GM12878 (cell line): ENCODE results near the gene TCF4. TPM values are rescaled to one million over a fixed set of nuclear protein-coding genes. Genes with fewer than 3 reads are reported as not detected.

Experiments
- ATAC-seq: fragments of 200-7000 bp; cut with Tn5 transposase; 3 replicates; pipeline ENCODE4 v1.9.1; 2020; ENCODE audit warnings: mild to moderate bottlenecking, moderate library complexity
- BruUV-seq: library from RNA; stranded (reverse); fragments of 400-500 nt; replicated peaks from 2 replicates; lab custom pipeline; 2021; lab: Mats Ljungman, UMichigan
- CTCF ChIA-PET: fragments of 300-600 bp; sonication (Branson Sonifier 250); formaldehyde crosslinking; extraction: SDS; loops from one replicate; lab custom pipeline; 2021; ENCODE audit warnings: inconsistent platforms; lab: Yijun Ruan, JAX
- POLR2A ChIA-PET: fragments of 350-600 bp; formaldehyde crosslinking; extraction: SDS; loops from one replicate; lab custom pipeline; 2021; ENCODE audit warnings: inconsistent platforms; lab: Charles Lee
- RAD21 ChIA-PET: fragments of 300-600 bp; sonication (Branson Sonifier 250); formaldehyde crosslinking; loops from one replicate; lab custom pipeline; 2023; ENCODE audit warnings: antibody characterized with exemption; ENCODE audit not compliant: unreplicated experiment; lab: Charles Lee
- SMC1A ChIA-PET: fragments of 300-600 bp; sonication (Branson Sonifier 250); formaldehyde crosslinking; loops from one replicate; lab custom pipeline; 2023; ENCODE audit not compliant: unreplicated experiment, uncharacterized antibody; lab: Charles Lee
- DNase-seq: peaks from one replicate; pipeline ENCODE4 v3.0.0-alpha.2; 2011; ENCODE audit warnings: low read depth, low spot score
- FAIRE-seq: peaks from 3 replicates; lab custom pipeline; 2011; peaks lifted over from hg19 to GRCh38; lab: Jason Lieb, UNC
- H2AFZ ChIP-seq: 2 replicates; pipeline ENCODE4 v1.6.0; 2011; ENCODE audit warnings: low read depth, low read length, control low read depth; ENCODE audit not compliant: control insufficient read depth
- H3K27ac ChIP-seq: 2 replicates; pipeline ENCODE4 v1.5.1; 2011; ENCODE audit warnings: control low read depth; ENCODE audit not compliant: control insufficient read depth, insufficient read depth
- H3K27me3 ChIP-seq, 2 experiments: replicated peaks in 1 of 2; 2 replicates each; pipeline versions ENCODE4 v1.6.0 to v1.6.1; 2011; ENCODE audit warnings: low read length in 1 of 2; ENCODE audit not compliant: control insufficient read depth in 2 of 2, insufficient read depth in 2 of 2
- H3K36me3 ChIP-seq, 2 experiments: 2 replicates each; pipeline ENCODE4 v1.5.1; 2011; ENCODE audit warnings: low read length in 1 of 2; ENCODE audit not compliant: control insufficient read depth in 2 of 2, insufficient read depth in 2 of 2
- H3K4me1 ChIP-seq: 2 replicates; pipeline ENCODE4 v1.6.1; 2011; ENCODE audit warnings: mild to moderate bottlenecking, low read length, moderate library complexity, mixed read lengths; ENCODE audit not compliant: control insufficient read depth, insufficient read depth
- H3K4me2 ChIP-seq: 2 replicates; pipeline ENCODE4 v1.6.0; 2011; ENCODE audit warnings: control low read depth; ENCODE audit not compliant: control insufficient read depth, insufficient read depth
- H3K4me3 ChIP-seq: fragments of 200-600 bp; sonication (generic); 2 replicates; pipeline ENCODE4 v1.5.1; 2016
- H3K79me2 ChIP-seq: 2 replicates; pipeline ENCODE4 v1.6.0; 2011; ENCODE audit warnings: low read length; ENCODE audit not compliant: control insufficient read depth, insufficient read depth
- H3K9ac ChIP-seq: 2 replicates; pipeline ENCODE4 v1.8.0; 2011; ENCODE audit warnings: low read length, control low read depth, mixed read lengths; ENCODE audit not compliant: control insufficient read depth, insufficient read depth
- H3K9me3 ChIP-seq: replicated peaks from 3 replicates; pipeline ENCODE4 v1.5.1; 2011; ENCODE audit warnings: mild to moderate bottlenecking, low read length; ENCODE audit not compliant: control insufficient read depth, insufficient read depth
- H4K20me1 ChIP-seq: 2 replicates; pipeline ENCODE4 v1.6.0; 2011; ENCODE audit not compliant: control insufficient read depth, insufficient read depth
- BCL11A ChIP-seq: IDR thresholded peaks from 2 replicates; pipeline ENCODE4 v1.6.1; 2011; ENCODE audit warnings: low read depth, low read length
- CHD4 ChIP-seq: fragments of 200-600 bp; sonication (generic); IDR thresholded peaks from 2 replicates; pipeline ENCODE4 v1.6.1; 2016; ENCODE audit warnings: mild to moderate bottlenecking
- IKZF2 ChIP-seq, 2 experiments: fragments of 450-650 bp; IDR thresholded peaks; 2 replicates each; pipeline ENCODE4 v1.6.1; 2017; ENCODE audit warnings: mild to moderate bottlenecking in 2 of 2, moderate library complexity in 2 of 2
- MEF2B ChIP-seq: fragments of 450-650 bp; IDR thresholded peaks from 2 replicates; pipeline ENCODE4 v1.6.1; 2018; ENCODE audit warnings: mild to moderate bottlenecking, moderate library complexity; ENCODE audit not compliant: partially characterized antibody, poor library complexity, severe bottlenecking
- NFXL1 ChIP-seq: fragments of 450-650 bp; IDR thresholded peaks from 2 replicates; pipeline ENCODE4 v1.6.1; 2017; ENCODE audit warnings: antibody characterized with exemption, mild to moderate bottlenecking, borderline replicate concordance
- POU2F2 ChIP-seq: IDR thresholded peaks from 3 replicates; pipeline ENCODE4 v1.6.1; 2011; ENCODE audit warnings: low read depth, mild to moderate bottlenecking, low read length, borderline replicate concordance
- RUNX3 ChIP-seq: IDR thresholded peaks from 2 replicates; pipeline ENCODE4 v1.6.1; 2012; ENCODE audit warnings: low read length, inconsistent platforms
- SUZ12 ChIP-seq: fragments of 200-600 bp; sonication (generic); IDR thresholded peaks from one replicate; pipeline ENCODE4 v1.6.1; 2018; ENCODE audit warnings: antibody characterized with exemption, mild to moderate bottlenecking; ENCODE audit not compliant: unreplicated experiment
- TAF1 ChIP-seq: IDR thresholded peaks from 2 replicates; pipeline ENCODE4 v1.6.1; 2011; ENCODE audit warnings: mild to moderate bottlenecking, low read depth, low read length, borderline replicate concordance
- WGBS: methylation state at CpG from one replicate; pipeline ENCODE4 v1.1.6; 2016; ENCODE audit warnings: low lambda C conversion rate; ENCODE audit not compliant: insufficient replicate concordance, insufficient coverage; ENCODE audit errors: missing lambda C conversion rate; 5-methylcytosine and 5-hydroxymethylcytosine counted together
- in situ Hi-C: fragments of 300-500 bp; cut with MboI; formaldehyde crosslinking; loops from 9 replicates; pipeline ENCODE4 v1.14.3; 2018; ENCODE audit warnings: mixed read lengths
- intact Hi-C: fragments of 100-400 bp; cut with micrococcal nuclease; formaldehyde crosslinking; loops from one replicate; pipeline ENCODE4 v1.14.2; 2022; ENCODE audit not compliant: unreplicated experiment
- polyA plus RNA-seq, 11 experiments: library from polyadenylated mRNA; depleted of rRNA in 4 of 11; unstranded in 6 of 11; stranded (reverse) in 5 of 11; fragments of >200 nt; fragmentation: Nextera tagmentation in 4 of 11; fragmentation: Illumina TruSeq in 1 of 11; extraction: Ambion mirVana in 4 of 11; extraction: Trizol in 1 of 11; gene quantifications; 1 replicate in 1 of 11; 2 replicates in 10 of 11; pipeline versions ENCODE4 v1.2.1 to v1.2.3, GENCODE V29; 2011 to 2016; ENCODE audit warnings: inconsistent platforms in 2 of 11, missing spikeins in 2 of 11, low read depth in 1 of 11
- total RNA-seq, 4 experiments: library from RNA; depleted of rRNA in 3 of 4; stranded (reverse); fragments of >200 nt in 3 of 4; fragmentation: Illumina TruSeq in 1 of 4; extraction: Trizol in 1 of 4; gene quantifications; 2 replicates each; pipeline versions ENCODE4 v1.2.1 to v1.2.3, GENCODE V29; 2013 to 2021
- TF ChIP-seq, protein P1 (sequence below): fragments of 450-650 bp; formaldehyde crosslinking; IDR thresholded peaks from 2 replicates; pipeline ENCODE4 v1.5.0; 2022; ENCODE audit warnings: mild to moderate bottlenecking, missing genetic modification characterization
- TF ChIP-seq, protein P2 (sequence below): fragments of 450-650 bp; IDR thresholded peaks from 2 replicates; pipeline ENCODE4 v1.6.1; 2016; ENCODE audit warnings: mild to moderate bottlenecking

TCF4 gene
- total and polyA plus RNA-seq, 10 of the 15 experiments (the other 5 are each of a cell fraction or from before 2014, with no cell fraction given), result 15.2 to 94.0 (median 31.5) TPM

DNA sequence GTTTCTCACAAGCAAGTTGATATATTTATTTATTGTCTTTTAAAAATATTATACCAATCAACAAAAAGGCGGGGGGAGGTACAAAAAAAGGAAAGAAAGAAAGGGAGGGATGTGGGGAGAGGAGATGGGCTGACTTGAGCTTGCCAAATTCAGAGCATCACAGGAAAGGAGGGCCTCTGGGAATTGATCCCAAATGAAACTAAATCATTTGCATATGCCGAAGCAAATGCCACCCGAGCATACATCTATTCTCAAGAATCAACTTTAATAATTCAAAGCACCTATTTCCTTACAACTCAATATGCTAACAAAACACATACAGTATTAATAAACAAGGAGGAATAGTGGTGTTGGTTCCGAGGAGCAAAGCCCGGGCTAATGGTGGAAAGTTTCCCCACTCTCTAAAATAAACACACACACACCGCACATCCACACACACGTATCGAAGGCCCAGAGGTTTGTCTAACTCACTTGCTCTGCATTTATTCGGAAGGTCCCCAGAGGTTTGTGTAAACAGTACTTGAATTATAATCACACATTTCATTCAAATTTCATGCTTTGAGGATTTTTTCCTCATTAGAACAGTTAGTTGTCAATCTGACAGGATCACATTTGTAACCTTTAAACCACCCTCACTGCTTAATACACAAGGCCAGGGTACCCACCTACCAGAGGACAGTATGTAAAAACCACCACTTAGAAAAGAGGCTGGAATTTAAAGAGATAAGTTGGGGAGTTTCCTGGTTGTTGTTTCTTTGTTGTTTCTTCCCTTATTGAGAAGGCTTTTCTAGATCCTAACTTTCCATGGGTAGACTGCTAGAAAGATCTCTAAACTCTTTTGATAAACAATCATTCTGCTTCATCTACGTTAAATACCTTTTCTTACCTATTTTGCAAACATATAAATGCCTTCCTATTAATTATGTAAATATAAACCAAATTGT, 264.7 kb downstream of the TCF4 start:
- DNase-seq (no peak), ATAC-seq (no peak), FAIRE-seq (no peak)
- ChIA-PET CTCF (interaction anchor here (0.6 to 4.0 kb wide), 11 partner anchors 11 to 93 kb away, joined by 3 to 20 read pairs (median 4); no protein-coding TSS in a partner anchor), RAD21 (interaction anchor here (0.5 to 6.7 kb wide), 16 partner anchors 9 to 88 kb away, joined by 3 to 69 read pairs (median 11); no protein-coding TSS in a partner anchor), SMC1A (interaction anchor here (0.6 to 10.9 kb wide), 17 partner anchors 8 to 1099 kb away, joined by 3 to 157 read pairs (median 3); no protein-coding TSS in a partner anchor), POLR2A (interaction anchor here (1.4 to 6.0 kb wide), 6 partner anchors 9 to 79 kb away, joined by 4 to 43 read pairs (median 8); no protein-coding TSS in a partner anchor)
- no peak for TF ChIP-seq BCL11A
- TF ChIP-seq NFXL1, result no peak
- TF ChIP-seq CHD4, result no peak
- TF ChIP-seq RUNX3, result 0 out of 2 replicates have a peak, but pooled peaks have one; percentile 7
- peak; percentile 58; the same call in 2 of the 3 replicates for TF ChIP-seq POU2F2
- no peak for TF ChIP-seq SUZ12
- 0 out of 2 replicates have a peak, but pooled peaks have one; percentile 10 for TF ChIP-seq TAF1
- peak; percentile 67 for TF ChIP-seq MEF2B
- TF ChIP-seq, protein P1, sequence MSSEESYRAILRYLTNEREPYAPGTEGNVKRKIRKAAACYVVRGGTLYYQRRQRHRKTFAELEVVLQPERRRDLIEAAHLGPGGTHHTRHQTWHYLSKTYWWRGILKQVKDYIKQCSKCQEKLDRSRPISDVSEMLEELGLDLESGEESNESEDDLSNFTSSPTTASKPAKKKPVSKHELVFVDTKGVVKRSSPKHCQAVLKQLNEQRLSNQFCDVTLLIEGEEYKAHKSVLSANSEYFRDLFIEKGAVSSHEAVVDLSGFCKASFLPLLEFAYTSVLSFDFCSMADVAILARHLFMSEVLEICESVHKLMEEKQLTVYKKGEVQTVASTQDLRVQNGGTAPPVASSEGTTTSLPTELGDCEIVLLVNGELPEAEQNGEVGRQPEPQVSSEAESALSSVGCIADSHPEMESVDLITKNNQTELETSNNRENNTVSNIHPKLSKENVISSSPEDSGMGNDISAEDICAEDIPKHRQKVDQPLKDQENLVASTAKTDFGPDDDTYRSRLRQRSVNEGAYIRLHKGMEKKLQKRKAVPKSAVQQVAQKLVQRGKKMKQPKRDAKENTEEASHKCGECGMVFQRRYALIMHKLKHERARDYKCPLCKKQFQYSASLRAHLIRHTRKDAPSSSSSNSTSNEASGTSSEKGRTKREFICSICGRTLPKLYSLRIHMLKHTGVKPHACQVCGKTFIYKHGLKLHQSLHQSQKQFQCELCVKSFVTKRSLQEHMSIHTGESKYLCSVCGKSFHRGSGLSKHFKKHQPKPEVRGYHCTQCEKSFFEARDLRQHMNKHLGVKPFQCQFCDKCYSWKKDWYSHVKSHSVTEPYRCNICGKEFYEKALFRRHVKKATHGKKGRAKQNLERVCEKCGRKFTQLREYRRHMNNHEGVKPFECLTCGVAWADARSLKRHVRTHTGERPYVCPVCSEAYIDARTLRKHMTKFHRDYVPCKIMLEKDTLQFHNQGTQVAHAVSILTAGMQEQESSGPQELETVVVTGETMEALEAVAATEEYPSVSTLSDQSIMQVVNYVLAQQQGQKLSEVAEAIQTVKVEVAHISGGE (CRISPR knock-in tag), result no peak
- 0 out of 4 replicates have a peak, but pooled peaks of 1 of the 2 experiments have one; percentile 9 for TF ChIP-seq IKZF2 (IDR thresholded peaks at IDR 0.05)
- TF ChIP-seq, protein P2, sequence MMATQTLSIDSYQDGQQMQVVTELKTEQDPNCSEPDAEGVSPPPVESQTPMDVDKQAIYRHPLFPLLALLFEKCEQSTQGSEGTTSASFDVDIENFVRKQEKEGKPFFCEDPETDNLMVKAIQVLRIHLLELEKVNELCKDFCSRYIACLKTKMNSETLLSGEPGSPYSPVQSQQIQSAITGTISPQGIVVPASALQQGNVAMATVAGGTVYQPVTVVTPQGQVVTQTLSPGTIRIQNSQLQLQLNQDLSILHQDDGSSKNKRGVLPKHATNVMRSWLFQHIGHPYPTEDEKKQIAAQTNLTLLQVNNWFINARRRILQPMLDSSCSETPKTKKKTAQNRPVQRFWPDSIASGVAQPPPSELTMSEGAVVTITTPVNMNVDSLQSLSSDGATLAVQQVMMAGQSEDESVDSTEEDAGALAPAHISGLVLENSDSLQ, result 0 out of 2 replicates have a peak, but pooled peaks have one; percentile 10
- H3K4me1 ChIP-seq, result peaks cover 9% of the 10 kb centered on the region
- peak overlapping the region; percentile 83 for H2AFZ ChIP-seq
- peak overlapping the region; percentile 84 for H3K27ac ChIP-seq
- no peaks in the 10 kb centered on the region for H3K9me3 ChIP-seq
- H4K20me1 ChIP-seq, result no peaks in the 10 kb centered on the region
- H3K27me3 ChIP-seq, result no peaks in the 10 kb centered on the region
- H3K4me3 ChIP-seq, result peak overlapping the region; percentile 91
- H3K4me2 ChIP-seq, result peak overlapping the region; percentile 97
- in situ Hi-C loops (loop anchor here (5.0 to 25.0 kb wide), 2 partner anchors 76 to 1061 kb away; partner anchors contain the start of gene POLI), intact Hi-C loops (loop anchor here (5.0 kb wide), 3 partner anchors 41 to 1176 kb away; no protein-coding TSS in a partner anchor)
- no peaks in the 10 kb centered on the region for H3K36me3 ChIP-seq
- BruUV-seq, result no TSS peak
- 1% methylated on average over 10 of the region's 10 CpGs for WGBS
- peak overlapping the region; percentile 87 for H3K9ac ChIP-seq
- H3K79me2 ChIP-seq, result peaks cover 39% of the 10 kb centered on the region
